HG03045 (cell line): Measurements from ENCODE around the gene LDB2.

ENCODE experiments used
- ATAC-seq: cut with Tn5 transposase; IDR thresholded peaks from one replicate; pipeline ENCODE4 v1.9.1; 2021; ENCODE audit warnings: mild to moderate bottlenecking, moderate library complexity; ENCODE audit not compliant: unreplicated experiment

LDB2 gene

GRCh38 chr4:16844816-16845586 is 53.4 kb downstream of the LDB2 start:
- ATAC-seq = no peak

- no peak for ATAC-seq
These were observed 54.5 kb downstream of the LDB2 start for GRCh38 chr4:16843831-16844508.

GRCh38 chr4:16838226-16838875 is 60.1 kb downstream of the LDB2 start:
- no peak for ATAC-seq

GRCh38 chr4:16837475-16837874 is 61.0 kb downstream of the LDB2 start:
- ATAC-seq = no peak

GRCh38 chr4:16836324-16836723 is 62.1 kb downstream of the LDB2 start:
- no peak for ATAC-seq

GRCh38 chr4:16835597-16836247 is 62.7 kb downstream of the LDB2 start:
- no peak for ATAC-seq

GRCh38 chr4:16834814-16835213 is 63.6 kb downstream of the LDB2 start:
- no peak for ATAC-seq

GRCh38 chr4:16833722-16834121 is 64.7 kb downstream of the LDB2 start:
- no peak for ATAC-seq

GRCh38 chr4:16830081-16830480 is 68.4 kb downstream of the LDB2 start:
- ATAC-seq = no peak

GRCh38 chr4:16827794-16828724 is 70.4 kb downstream of the LDB2 start:
- ATAC-seq = no peak

GRCh38 chr4:16827045-16827444 is 71.4 kb downstream of the LDB2 start:
- no peak for ATAC-seq

- no peak for ATAC-seq
These were observed 72.0 kb downstream of the LDB2 start for GRCh38 chr4:16826406-16826910.

- ATAC-seq = no peak
These were observed 74.1 kb downstream of the LDB2 start for GRCh38 chr4:16824278-16824806.

- ATAC-seq = no peak
These were observed 78.1 kb downstream of the LDB2 start for GRCh38 chr4:16820329-16820728.

- no peak for ATAC-seq
These were observed 78.8 kb downstream of the LDB2 start for GRCh38 chr4:16819652-16820051.

GRCh38 chr4:16818005-16818404 is 80.4 kb downstream of the LDB2 start:
- ATAC-seq = no peak

- no peak for ATAC-seq
These were observed 81.2 kb downstream of the LDB2 start for GRCh38 chr4:16817286-16817685.

- no peak for ATAC-seq
These were observed 84.1 kb downstream of the LDB2 start for GRCh38 chr4:16814361-16814760.

GRCh38 chr4:16812041-16812440 is 86.4 kb downstream of the LDB2 start:
- no peak for ATAC-seq

GRCh38 chr4:16809943-16810342 is 88.5 kb downstream of the LDB2 start:
- ATAC-seq = no peak
